IMR-90 (cell line): ENCODE measurements around the gene SPCS2. TPM values are rescaled to one million over a fixed set of nuclear protein-coding genes. Genes with fewer than 3 reads are reported as not detected.

ENCODE experiments used
- ATAC-seq: fragments of 200-7000 bp; cut with Tn5 transposase; 2 replicates; pipeline ENCODE4 v1.9.1; 2020; ENCODE audit warnings: low read depth, mild to moderate bottlenecking, moderate library complexity
- BruUV-seq: library from RNA; stranded (reverse); fragments of 400-500 nt; replicated peaks from 2 replicates; lab custom pipeline; 2021; lab: Mats Ljungman, UMichigan
- CTCF ChIA-PET: fragments of 300-600 bp; formaldehyde crosslinking; extraction: SDS; loops from one replicate; lab custom pipeline; 2021; ENCODE audit warnings: antibody characterized with exemption; lab: Yijun Ruan, JAX
- POLR2A ChIA-PET: fragments of 300-600 bp; sonication (Branson Sonifier 250); formaldehyde crosslinking; loops from one replicate; lab custom pipeline; 2022; ENCODE audit warnings: antibody characterized with exemption; ENCODE audit not compliant: unreplicated experiment; lab: Charles Lee
- DNase-seq: peaks from one replicate; pipeline ENCODE4 v3.0.0; 2013
- H2AFZ ChIP-seq: replicated peaks from 2 replicates; pipeline ENCODE3; 2013; ENCODE audit warnings: low read length, mild to moderate bottlenecking; ENCODE audit not compliant: poor library complexity
- H2AK5ac ChIP-seq: 2 replicates; pipeline ENCODE4 v1.6.1; 2013; ENCODE audit warnings: low read depth, low read length, inconsistent platforms
- H2AK9ac ChIP-seq: replicated peaks from 2 replicates; pipeline ENCODE3; 2013; ENCODE audit warnings: mild to moderate bottlenecking, low read depth, low read length, moderate library complexity; ENCODE audit not compliant: poor library complexity
- H2BK120ac ChIP-seq: 2 replicates; pipeline ENCODE4 v1.6.1; 2013; ENCODE audit warnings: low read depth, low read length, inconsistent platforms
- H2BK15ac ChIP-seq: 3 replicates; pipeline ENCODE4 v1.6.1; 2013; ENCODE audit warnings: low read depth, low read length, inconsistent platforms
- H2BK20ac ChIP-seq: 2 replicates; pipeline ENCODE4 v1.6.1; 2013; ENCODE audit warnings: low read depth, mild to moderate bottlenecking, inconsistent platforms, low read length, moderate library complexity
- H2BK5ac ChIP-seq: 2 replicates; pipeline ENCODE4 v1.6.1; 2013; ENCODE audit warnings: mild to moderate bottlenecking, low read depth, low read length, inconsistent platforms; ENCODE audit not compliant: poor library complexity, severe bottlenecking
- H3K14ac ChIP-seq: replicated peaks from 2 replicates; pipeline ENCODE4 v1.6.1; 2013; ENCODE audit warnings: low read depth, low read length, inconsistent platforms
- H3K18ac ChIP-seq: 2 replicates; pipeline ENCODE4 v1.6.1; 2013; ENCODE audit warnings: low read depth, low read length, control low read depth
- H3K23ac ChIP-seq: 2 replicates; pipeline ENCODE4 v1.6.1; 2013; ENCODE audit warnings: low read depth, low read length, inconsistent platforms
- H3K27ac ChIP-seq: 2 replicates; pipeline ENCODE4 v1.5.1; 2013; ENCODE audit warnings: mild to moderate bottlenecking, control low read depth, low read length; ENCODE audit not compliant: insufficient read depth
- H3K27me3 ChIP-seq: 2 replicates; pipeline ENCODE4 v1.6.1; 2013; ENCODE audit warnings: low read length; ENCODE audit not compliant: control insufficient read depth, insufficient read depth
- H3K36me3 ChIP-seq: 2 replicates; pipeline ENCODE4 v1.6.1; 2013; ENCODE audit warnings: low read length, mixed read lengths; ENCODE audit not compliant: control insufficient read depth, insufficient read depth
- H3K4ac ChIP-seq: 2 replicates; pipeline ENCODE4 v1.6.1; 2013; ENCODE audit warnings: low read depth, low read length, inconsistent platforms
- H3K4me1 ChIP-seq: 2 replicates; pipeline ENCODE4 v1.6.1; 2013; ENCODE audit warnings: low read length, mixed read lengths; ENCODE audit not compliant: control insufficient read depth, insufficient read depth
- H3K4me2 ChIP-seq: 2 replicates; pipeline ENCODE4 v1.6.1; 2013; ENCODE audit warnings: low read depth, mild to moderate bottlenecking, control low read depth, low read length, moderate library complexity
- H3K4me3 ChIP-seq: 2 replicates; pipeline ENCODE4 v1.5.1; 2013; ENCODE audit warnings: low read depth, mild to moderate bottlenecking, control low read depth, low read length, moderate library complexity; ENCODE audit not compliant: insufficient read depth
- H3K56ac ChIP-seq: 2 replicates; pipeline ENCODE4 v1.6.1; 2013; ENCODE audit warnings: low read length, inconsistent platforms; ENCODE audit not compliant: insufficient read depth; ENCODE audit errors: extremely low read depth
- H3K79me1 ChIP-seq, 2 experiments: 2 replicates each; pipeline ENCODE4 v1.6.1; 2013; ENCODE audit warnings: low read length in 2 of 2, inconsistent platforms in 1 of 2, low read depth in 1 of 2
- H3K9ac ChIP-seq: 2 replicates; pipeline ENCODE4 v1.6.1; 2013; ENCODE audit warnings: low read depth, low read length, control low read depth
- H3K9me1 ChIP-seq: 2 replicates; pipeline ENCODE4 v1.6.1; 2013; ENCODE audit warnings: low read length, inconsistent platforms; ENCODE audit not compliant: insufficient read depth
- H3K9me3 ChIP-seq: 2 replicates; pipeline ENCODE4 v1.6.1; 2013; ENCODE audit warnings: low read length; ENCODE audit not compliant: control insufficient read depth, insufficient read depth
- H4K20me1 ChIP-seq: 2 replicates; pipeline ENCODE4 v1.6.1; 2013; ENCODE audit warnings: low read length, inconsistent platforms; ENCODE audit not compliant: insufficient read depth
- H4K5ac ChIP-seq: 2 replicates; pipeline ENCODE4 v1.6.1; 2013; ENCODE audit warnings: mild to moderate bottlenecking, low read depth, low read length, control low read depth
- H4K8ac ChIP-seq, 2 experiments: 2 replicates each; pipeline ENCODE4 v1.6.1; 2013; ENCODE audit warnings: low read depth in 2 of 2, low read length in 2 of 2, control low read depth in 1 of 2, inconsistent platforms in 1 of 2
- H4K91ac ChIP-seq: 2 replicates; pipeline ENCODE4 v1.6.1; 2013; ENCODE audit warnings: low read depth, low read length, inconsistent platforms; ENCODE audit not compliant: insufficient read depth
- BHLHE40 ChIP-seq: fragments of 150-350 bp; IDR thresholded peaks from 2 replicates; pipeline ENCODE4 v1.6.1; 2016; ENCODE audit warnings: mild to moderate bottlenecking, low read depth, low read length
- CEBPB ChIP-seq: IDR thresholded peaks from 2 replicates; pipeline ENCODE4 v1.6.1; 2012; ENCODE audit warnings: low read depth, low read length, improper control_type of control experiment
- CHD1 ChIP-seq: IDR thresholded peaks from 2 replicates; pipeline ENCODE4 v1.6.1; 2012; ENCODE audit warnings: low read depth, low read length, improper control_type of control experiment
- CTCF ChIP-seq: conservative IDR thresholded peaks from 2 replicates; pipeline ENCODE4 v1.5.1; 2012; ENCODE audit warnings: mild to moderate bottlenecking, low read depth, low read length, improper control_type of control experiment
- ELK1 ChIP-seq: fragments of 150-350 bp; IDR thresholded peaks from 2 replicates; pipeline ENCODE4 v1.6.1; 2016; ENCODE audit warnings: low read depth, mild to moderate bottlenecking, low read length, moderate library complexity, borderline replicate concordance
- FOS ChIP-seq: fragments of 150-350 bp; IDR thresholded peaks from 2 replicates; pipeline ENCODE4 v1.6.1; 2016; ENCODE audit warnings: low read depth, low read length
- MAFK ChIP-seq: IDR thresholded peaks from 2 replicates; pipeline ENCODE4 v1.6.1; 2012; ENCODE audit warnings: low read depth, low read length, improper control_type of control experiment
- MAZ ChIP-seq: IDR thresholded peaks from 2 replicates; pipeline ENCODE4 v1.6.1; 2012; ENCODE audit warnings: low read depth, mild to moderate bottlenecking, low read length, improper control_type of control experiment, moderate library complexity, borderline replicate concordance
- MXI1 ChIP-seq: IDR thresholded peaks from 2 replicates; pipeline ENCODE4 v1.6.1; 2012; ENCODE audit warnings: low read depth, mild to moderate bottlenecking, low read length, moderate library complexity, borderline replicate concordance
- NFE2L2 ChIP-seq: fragments of 150-350 bp; IDR thresholded peaks from 2 replicates; pipeline ENCODE4 v1.6.1; 2016; ENCODE audit warnings: low read depth, mild to moderate bottlenecking, low read length
- POLR2A ChIP-seq: IDR thresholded peaks from 2 replicates; pipeline ENCODE4 v1.6.1; 2012; ENCODE audit warnings: mild to moderate bottlenecking, low read depth, low read length
- RAD21 ChIP-seq: IDR thresholded peaks from 2 replicates; pipeline ENCODE4 v1.6.1; 2012; ENCODE audit warnings: low read length, improper control_type of control experiment
- RCOR1 ChIP-seq: IDR thresholded peaks from 2 replicates; pipeline ENCODE4 v1.6.1; 2012; ENCODE audit warnings: mild to moderate bottlenecking, low read length, improper control_type of control experiment; ENCODE audit not compliant: insufficient replicate concordance
- RFX5 ChIP-seq: IDR thresholded peaks from 2 replicates; pipeline ENCODE4 v1.8.0; 2012; ENCODE audit warnings: low read depth, mild to moderate bottlenecking, low read length, moderate library complexity
- SMC3 ChIP-seq: fragments of 150-350 bp; IDR thresholded peaks from 2 replicates; pipeline ENCODE4 v1.6.1; 2016; ENCODE audit warnings: low read depth, mild to moderate bottlenecking, antibody characterized with exemption, low read length, moderate library complexity
- dilution Hi-C: fragments of 300-500 bp; cut with HindIII; formaldehyde crosslinking; loops from one replicate; pipeline ENCODE4 v1.14.3; 2018; ENCODE audit warnings: low sequenced_read_pairs; ENCODE audit not compliant: unreplicated experiment
- in situ Hi-C: fragments of 300-500 bp; cut with MboI; formaldehyde crosslinking; loops from 3 replicates; pipeline ENCODE4 v1.14.3; 2019; ENCODE audit warnings: low sequenced_read_pairs, inconsistent platforms, mixed read lengths
- intact Hi-C: fragments of 100-400 bp; cut with micrococcal nuclease; formaldehyde crosslinking; loops from 2 replicates; pipeline ENCODE4 v1.10.0; 2022
- polyA plus RNA-seq, 3 experiments: library from polyadenylated mRNA; depleted of rRNA; stranded (reverse); fragments of >200 nt; gene quantifications; 2 replicates each; pipeline ENCODE4 v1.2.3, GENCODE V29; 2012; ENCODE audit warnings: low replicate concordance in 1 of 3
- total RNA-seq: library from RNA; depleted of rRNA; stranded (reverse); fragments of >200 nt; gene quantifications from 2 replicates; pipeline ENCODE4 v1.2.3, GENCODE V29; 2012
- TF ChIP-seq, protein P1 (sequence below): fragments of 150-350 bp; IDR thresholded peaks from 2 replicates; pipeline ENCODE4 v1.6.1; 2017; ENCODE audit warnings: mild to moderate bottlenecking, antibody characterized with exemption, low read length, low read depth

SPCS2 gene
- total and polyA plus RNA-seq, 2 of the 4 experiments (the other 2 are of a cell fraction) = 15.4 to 76.0 TPM

DNA sequence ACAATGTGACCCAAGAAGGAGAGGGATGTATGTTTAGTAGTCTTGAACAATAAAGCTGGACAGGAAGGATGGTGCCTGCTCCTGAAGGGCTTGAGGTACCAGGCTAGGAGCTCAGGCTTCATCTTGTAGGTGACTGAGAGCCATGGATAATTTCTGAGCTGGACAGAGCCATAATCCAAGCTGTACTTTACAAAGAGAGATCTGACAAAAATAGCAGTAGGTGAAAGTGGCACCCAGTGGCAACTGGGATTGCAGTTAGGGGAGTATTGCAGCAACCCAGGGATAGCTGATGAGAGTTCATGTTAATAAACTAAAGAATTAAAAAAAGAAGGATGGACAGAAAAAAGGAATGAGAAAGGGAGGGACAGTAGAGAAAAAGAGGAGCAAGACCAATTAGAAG is 7.6 kb upstream of the SPCS2 start:
- H3K36me3 ChIP-seq = peaks cover 4% of the 10 kb centered on the region
- peak overlapping the region; percentile 52; the same call in 1 of the 3 replicates for H2BK15ac ChIP-seq
- no peak overlapping the region for H3K9ac ChIP-seq
- no peak overlapping the region for H3K4me2 ChIP-seq
- H3K27me3 ChIP-seq = no peaks in the 10 kb centered on the region
- no peak overlapping the region for H3K56ac ChIP-seq
- H2BK120ac ChIP-seq = no peak overlapping the region
- dilution Hi-C loops = no loop called here
- H3K9me1 ChIP-seq = peaks cover 19% of the 10 kb centered on the region
- no peak overlapping the region for H4K91ac ChIP-seq
- no peak overlapping the region for H4K5ac ChIP-seq
- H3K23ac ChIP-seq = no peak overlapping the region; the same call in 1 of the 2 replicates
- H3K4ac ChIP-seq = 0 out of 2 replicates have a peak overlapping the region, but pooled peaks have one; percentile 24
- no TSS peak for BruUV-seq
- no peaks in the 10 kb centered on the region; the same call in 1 of the 2 replicates for H4K20me1 ChIP-seq
- no peak for TF ChIP-seq SMC3
- TF ChIP-seq, protein P1, sequence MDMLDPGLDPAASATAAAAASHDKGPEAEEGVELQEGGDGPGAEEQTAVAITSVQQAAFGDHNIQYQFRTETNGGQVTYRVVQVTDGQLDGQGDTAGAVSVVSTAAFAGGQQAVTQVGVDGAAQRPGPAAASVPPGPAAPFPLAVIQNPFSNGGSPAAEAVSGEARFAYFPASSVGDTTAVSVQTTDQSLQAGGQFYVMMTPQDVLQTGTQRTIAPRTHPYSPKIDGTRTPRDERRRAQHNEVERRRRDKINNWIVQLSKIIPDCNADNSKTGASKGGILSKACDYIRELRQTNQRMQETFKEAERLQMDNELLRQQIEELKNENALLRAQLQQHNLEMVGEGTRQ = no peak
- TF ChIP-seq BHLHE40 = no peak
- no peak for TF ChIP-seq MAFK
- TF ChIP-seq CTCF = no peak
- TF ChIP-seq MAZ = no peak
- TF ChIP-seq CHD1 = no peak
- no peak for TF ChIP-seq RCOR1
- no peak for TF ChIP-seq CEBPB
- TF ChIP-seq ELK1 = no peak
- TF ChIP-seq RAD21 = no peak
- TF ChIP-seq FOS = no peak
- TF ChIP-seq NFE2L2 = no peak
- no peak for TF ChIP-seq POLR2A
- TF ChIP-seq MXI1 = no peak
- no peak for TF ChIP-seq RFX5
- DNase-seq (no peak), ATAC-seq (no peak)
- peak overlapping the region; percentile 43; the same call in 1 of the 2 replicates for H2BK20ac ChIP-seq
- H3K9me3 ChIP-seq = no peaks in the 10 kb centered on the region
- intact Hi-C loops = no loop called here
- H3K27ac ChIP-seq = no peak overlapping the region
- H2AK5ac ChIP-seq = peak overlapping the region; percentile 58; the same call in 1 of the 2 replicates
- ChIA-PET POLR2A (no interaction called here), CTCF (no interaction called here)
- H3K4me3 ChIP-seq = no peak overlapping the region
- peaks cover 17% of the 10 kb centered on the region for H3K4me1 ChIP-seq
- no peak overlapping the region for H3K14ac ChIP-seq
- no peak overlapping the region for H2BK5ac ChIP-seq
- no peak overlapping the region for H3K18ac ChIP-seq
- no peak overlapping the region for H2AFZ ChIP-seq
- in situ Hi-C loops = no loop called here
- H4K8ac ChIP-seq = no peak overlapping the region
- no peak overlapping the region for H2AK9ac ChIP-seq
- peaks cover 0 to 29% of the 10 kb centered on the region in 2 experiments; a peak in 2 of 4 replicates for H3K79me1 ChIP-seq
